Measurements from ENCODE around the gene TMCC3. TPM values are rescaled to one million over a fixed set of nuclear protein-coding genes. Genes with fewer than 3 reads are reported as not detected.

TMCC3 gene
- polyA plus RNA-seq, 1 donor from 2014 or later = 1.9 TPM

- Histone ChIP-seq H2AFZ (ENCODE audit: low read depth, low read length) (no peak overlapping the region), H3K9me2 (ENCODE audit: insufficient read depth, low read length) (no peaks in the 10 kb centered on the region), H3K36me3 (ENCODE audit: insufficient read depth, low read length) (no peaks in the 10 kb centered on the region), H3K79me2 (replicated peaks; ENCODE audit: insufficient read depth, low read length) (no peaks in the 10 kb centered on the region), H3K4me3 (ENCODE audit: low read length) (no peak overlapping the region), H4K20me1 (ENCODE audit: insufficient read depth) (no peaks in the 10 kb centered on the region), H3K9ac (ENCODE audit: low read length) (no peak overlapping the region), H3K9me3 (ENCODE audit: low read length) (no peaks in the 10 kb centered on the region), H3F3A (ENCODE audit: insufficient read depth, low read length, poor library complexity, severe bottlenecking) (no peaks in the 10 kb centered on the region), H3K27ac (ENCODE audit: low read length) (no peak overlapping the region), H3K27me3 (ENCODE audit: insufficient read depth, low read depth, low read length) (no peaks in the 10 kb centered on the region), H3K4me2 (ENCODE audit: low read length) (no peak overlapping the region)
- TF ChIP-seq MXI1 (conservative IDR thresholded peaks at IDR 0.05; ENCODE audit: poor library complexity, severe bottlenecking) (no peak), TAF1 (IDR thresholded peaks at IDR 0.05; ENCODE audit: low read depth) (no peak), REST (IDR thresholded peaks at IDR 0.05; ENCODE audit: borderline replicate concordance) (no peak), SMC3 (conservative IDR thresholded peaks at IDR 0.05; ENCODE audit: poor library complexity) (no peak), EZH2 (IDR thresholded peaks at IDR 0.05; ENCODE audit: borderline replicate concordance, insufficient read depth, low read length, poor library complexity, severe bottlenecking) (no peak), RAD21 (conservative IDR thresholded peaks at IDR 0.05) (no peak), EP300 (conservative IDR thresholded peaks at IDR 0.05; ENCODE audit: poor library complexity, severe bottlenecking) (no peak), POLR2AphosphoS5 (IDR thresholded peaks at IDR 0.05) (no peak), CTCF (IDR thresholded peaks at IDR 0.05; ENCODE audit: poor library complexity, severe bottlenecking) (no peak)
These were observed 9.1 kb upstream of the TMCC3 start for GRCh38 chr12:94659346-94659930.

GRCh38 chr12:94658931-94659330 lies 8.6 kb upstream of the TMCC3 start:
- Histone ChIP-seq H3K9ac (ENCODE audit: low read length) (no peak overlapping the region), H3K9me3 (ENCODE audit: low read length) (no peaks in the 10 kb centered on the region), H4K20me1 (ENCODE audit: insufficient read depth) (no peaks in the 10 kb centered on the region), H3K36me3 (ENCODE audit: insufficient read depth, low read length) (no peaks in the 10 kb centered on the region), H3K27me3 (ENCODE audit: insufficient read depth, low read depth, low read length) (no peaks in the 10 kb centered on the region), H2AFZ (ENCODE audit: low read depth, low read length) (no peak overlapping the region), H3K79me2 (replicated peaks; ENCODE audit: insufficient read depth, low read length) (no peaks in the 10 kb centered on the region), H3F3A (ENCODE audit: insufficient read depth, low read length, poor library complexity, severe bottlenecking) (no peaks in the 10 kb centered on the region), H3K4me3 (ENCODE audit: low read length) (no peak overlapping the region), H3K4me2 (ENCODE audit: low read length) (no peak overlapping the region), H3K9me2 (ENCODE audit: insufficient read depth, low read length) (no peaks in the 10 kb centered on the region), H3K27ac (ENCODE audit: low read length) (no peak overlapping the region)
- TF ChIP-seq RAD21 (conservative IDR thresholded peaks at IDR 0.05) (no peak), CTCF (IDR thresholded peaks at IDR 0.05; ENCODE audit: poor library complexity, severe bottlenecking) (no peak), MXI1 (conservative IDR thresholded peaks at IDR 0.05; ENCODE audit: poor library complexity, severe bottlenecking) (no peak), SMC3 (conservative IDR thresholded peaks at IDR 0.05; ENCODE audit: poor library complexity) (no peak), POLR2AphosphoS5 (IDR thresholded peaks at IDR 0.05) (no peak)

Data from neural cell (in vitro differentiated cells).